Heart right ventricle (tissue), 16 donors: ENCODE measurements around the gene ATG9B. TPM values are rescaled to one million over a fixed set of nuclear protein-coding genes. Genes with fewer than 3 reads are reported as not detected.

ENCODE experiments used
- ATAC-seq, 8 donors: fragments of 200-7000 bp; cut with Tn5 transposase; one replicate each; pipeline ENCODE4 v1.9.1; 2020; ENCODE audit warnings: mild to moderate bottlenecking in 8 of 8, moderate library complexity in 8 of 8, moderate number of reproducible peaks in 1 of 8
- DNase-seq, 2 donors: peaks; one replicate each; pipeline ENCODE4 v3.0.0-alpha.2; 2020
- H3K27ac ChIP-seq, 10 donors: fragments of 200-600 bp; sonication (generic) in 2 of 10; one replicate each; pipeline versions ENCODE4 v1.5.0 to v1.8.0; 2020 to 2022; ENCODE audit warnings: mild to moderate bottlenecking in 3 of 10
- H3K27me3 ChIP-seq, 7 donors: fragments of 200-600 bp; one replicate each; pipeline ENCODE4 v1.8.0; 2021 to 2022; ENCODE audit warnings: mild to moderate bottlenecking in 2 of 7
- H3K36me3 ChIP-seq, 9 donors: fragments of 200-600 bp; sonication (generic) in 1 of 9; one replicate each; pipeline versions ENCODE4 v1.5.0 to v1.8.0; 2020 to 2022; ENCODE audit warnings: mild to moderate bottlenecking in 2 of 9
- H3K4me1 ChIP-seq, 9 donors: fragments of 200-600 bp; sonication (generic) in 1 of 9; one replicate each; pipeline versions ENCODE4 v1.5.0 to v1.8.0; 2020 to 2022; ENCODE audit warnings: mild to moderate bottlenecking in 4 of 9
- H3K4me3 ChIP-seq, 10 donors: fragments of 200-600 bp; sonication (generic) in 2 of 10; one replicate each; pipeline versions ENCODE4 v1.5.0 to v1.8.0; 2020 to 2022; ENCODE audit warnings: mild to moderate bottlenecking in 7 of 10, moderate library complexity in 2 of 10
- H3K9me3 ChIP-seq, 11 donors: fragments of 200-600 bp in 10 of 11; sonication (generic) in 2 of 11; one replicate each; pipeline versions ENCODE4 v1.5.0 to v1.8.0; 2013 to 2022; ENCODE audit warnings: mild to moderate bottlenecking in 2 of 11, control low read depth in 1 of 11, moderate library complexity in 1 of 11
- WGBS, 2 donors: extraction: QIAGEN DNeasy Blood & Tissue Kit; methylation state at CpG; one replicate each; pipeline ENCODE4 v1.1.7; 2013; ENCODE audit warnings: inconsistent platforms in 1 of 2; 5-methylcytosine and 5-hydroxymethylcytosine counted together
- intact Hi-C, 10 donors: fragments of 100-400 bp; cut with DNase I; formaldehyde crosslinking; loops; one replicate each; pipeline versions ENCODE4 v1.11.1 to v1.14.2; 2022
- polyA plus RNA-seq, 2 donors: library from polyadenylated mRNA; stranded (reverse); fragments of 200-250 nt; gene quantifications; one replicate each; pipeline ENCODE4 v1.2.3, GENCODE V29; 2013
- total RNA-seq, 10 donors: library from RNA; stranded (reverse); fragmentation: NEBNext Ultra II Directional in 3 of 10; extraction: Animal tissue kit (Norgen Biotek cat#: 25700) in 3 of 10; gene quantifications; one replicate each; pipeline versions ENCODE4 v1.2.1 to v1.2.4, GENCODE V29; 2021 to 2023
- TF ChIP-seq, protein P1 (sequence below), 9 donors: fragments of 200-600 bp; sonication (generic) in 2 of 9; IDR thresholded peaks; one replicate each; pipeline versions ENCODE4 v1.5.0 to v1.8.0; 2021 to 2022; ENCODE audit warnings: antibody characterized with exemption in 9 of 9, mild to moderate bottlenecking in 5 of 9, moderate library complexity in 1 of 9
- donor health status: Arrhythmogenic right ventricular cardiomyopathy.
- donor health status: ischemic (EF 13 %, LVEDD 7.1; RV severe dilation, severe dysfunction).
- donor health status: healthy with polysubstance abuse.
- donor health status: DM: no; HTN: yes; CAD: no.
- donor health status: DM: no; HTN: no; CAD: no.
- donor health status: ischemic (EF 25% LVEDD 6.9; RV normal size, moderate dysfunction).
- donor health status: ischemic (EF 25% LVEDD 5.7; RV mildly dilated, moderate dysfunction).
- donor health status: healthy.
- donor health status: DM: yes; HTN: yes; CAD: no.
- donor health status: Ischemic cardiomyopathy.
- donor health status: ischemic (EF 35%, LVEDD 5.7; RV mildly dilated, moderate dysfunction).
- donor health status: nonischemic (EF 11% LVEDD 7.7; RV severe dilation, severe dysfunction).
- donor health status: DM: yes; HTN: yes; CAD: no.
- donor health status: PGD.
- donor health status: ischemic (EF 29% LVEDD 5.4; RV normal size, mild dysfunction).
- donor health status: nonischemic (EF 23%, LVEDD 6.1; RV moderate dilation, normal function).

ATG9B gene
- total and polyA plus RNA-seq, 12 donors = 0.09 to 0.59 (median 0.39) TPM; not detected in 7

GRCh38 chr7:150997075-150997511 lies 27.2 kb downstream of the ATG9B start:
- H3K36me3 ChIP-seq = peaks cover 0 to 44% (median 0%) of the 10 kb centered on the region in 9 donors
- peak overlapping the region in 1 of 10 donors; percentile 10 for H3K4me3 ChIP-seq
- intact Hi-C loops = no loop called here
- peaks cover 0 to 44% (median 27%) of the 10 kb centered on the region in 9 donors for H3K4me1 ChIP-seq
- H3K27ac ChIP-seq = peak overlapping the region in 2 of 10 donors; percentile 28 to 47
- ATAC-seq (no peak), DNase-seq (no peak)
- no peaks in the 10 kb centered on the region for H3K27me3 ChIP-seq
- TF ChIP-seq, protein P1, sequence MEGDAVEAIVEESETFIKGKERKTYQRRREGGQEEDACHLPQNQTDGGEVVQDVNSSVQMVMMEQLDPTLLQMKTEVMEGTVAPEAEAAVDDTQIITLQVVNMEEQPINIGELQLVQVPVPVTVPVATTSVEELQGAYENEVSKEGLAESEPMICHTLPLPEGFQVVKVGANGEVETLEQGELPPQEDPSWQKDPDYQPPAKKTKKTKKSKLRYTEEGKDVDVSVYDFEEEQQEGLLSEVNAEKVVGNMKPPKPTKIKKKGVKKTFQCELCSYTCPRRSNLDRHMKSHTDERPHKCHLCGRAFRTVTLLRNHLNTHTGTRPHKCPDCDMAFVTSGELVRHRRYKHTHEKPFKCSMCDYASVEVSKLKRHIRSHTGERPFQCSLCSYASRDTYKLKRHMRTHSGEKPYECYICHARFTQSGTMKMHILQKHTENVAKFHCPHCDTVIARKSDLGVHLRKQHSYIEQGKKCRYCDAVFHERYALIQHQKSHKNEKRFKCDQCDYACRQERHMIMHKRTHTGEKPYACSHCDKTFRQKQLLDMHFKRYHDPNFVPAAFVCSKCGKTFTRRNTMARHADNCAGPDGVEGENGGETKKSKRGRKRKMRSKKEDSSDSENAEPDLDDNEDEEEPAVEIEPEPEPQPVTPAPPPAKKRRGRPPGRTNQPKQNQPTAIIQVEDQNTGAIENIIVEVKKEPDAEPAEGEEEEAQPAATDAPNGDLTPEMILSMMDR (IDR thresholded peaks at IDR 0.05) = no peak
- H3K9me3 ChIP-seq = no peaks in the 10 kb centered on the region
- 76 to 79% methylated on average over 6 to 8 of the region's 8 CpGs for WGBS, 2 donors

DNA sequence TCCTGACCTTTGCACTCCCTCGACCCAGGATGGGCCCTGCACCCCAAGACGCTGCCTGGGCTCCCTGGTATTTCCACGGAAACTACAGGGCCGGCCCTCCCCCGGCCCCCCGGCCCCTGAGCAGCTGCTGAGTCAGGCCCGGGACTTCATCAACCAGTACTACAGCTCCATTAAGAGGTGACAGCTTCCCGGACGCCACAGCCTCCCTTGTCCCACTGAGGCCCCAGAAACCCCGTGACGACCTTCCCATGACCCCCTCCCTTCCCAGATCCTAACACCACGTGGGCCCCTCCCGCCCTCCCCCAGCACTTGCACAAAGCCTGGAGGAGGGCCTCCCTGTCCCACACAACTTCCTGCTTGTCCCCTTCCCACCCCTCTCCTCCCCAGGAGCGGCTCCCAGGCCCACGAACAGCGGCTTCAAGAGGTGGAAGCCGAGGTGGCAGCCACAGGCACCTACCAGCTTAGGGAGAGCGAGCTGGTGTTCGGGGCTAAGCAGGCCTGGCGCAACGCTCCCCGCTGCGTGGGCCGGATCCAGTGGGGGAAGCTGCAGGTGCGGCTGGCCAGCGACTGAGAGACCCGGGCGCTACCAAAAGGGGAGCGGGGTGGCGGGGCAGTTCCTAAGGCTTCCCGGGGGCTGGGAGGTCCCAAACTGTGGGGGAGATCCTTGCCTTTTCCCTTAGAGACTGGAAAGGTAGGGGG lies 27.8 kb downstream of the ATG9B start:
- Histone ChIP-seq H3K9me3 (no peaks in the 10 kb centered on the region), H3K27ac (peak overlapping the region in 2 of 10 donors; percentile 28 to 47), H3K27me3 (no peaks in the 10 kb centered on the region), H3K36me3 (peaks cover 0 to 38% (median 0%) of the 10 kb centered on the region in 9 donors), H3K4me1 (peaks cover 0 to 48% (median 27%) of the 10 kb centered on the region in 9 donors), H3K4me3 (peak overlapping the region in 4 of 10 donors; percentile 2 to 12 (median 9))
- no peak for DNase-seq
- TF ChIP-seq, protein P1 (IDR thresholded peaks at IDR 0.05) = no peak
- intact Hi-C loops = no loop called here
- ATAC-seq = no peak
- whole genome bisulfite sequencing, 2 donors = 43 to 53% methylated on average over 31 of the region's 31 CpGs

GRCh38 chr7:150994838-150995510 lies 29.3 kb downstream of the ATG9B start:
- H3K36me3 ChIP-seq = peaks cover 0 to 22% (median 0%) of the 10 kb centered on the region in 9 donors
- TF ChIP-seq, protein P1 (IDR thresholded peaks at IDR 0.05) = no peak
- no peaks in the 10 kb centered on the region for H3K27me3 ChIP-seq
- peaks cover 0 to 56% (median 27%) of the 10 kb centered on the region in 9 donors for H3K4me1 ChIP-seq
- intact Hi-C loops = no loop called here
- H3K9me3 ChIP-seq = peaks cover 0 to 15% (median 0%) of the 10 kb centered on the region in 11 donors
- H3K4me3 ChIP-seq = peak overlapping the region; percentile 28 to 66 (median 57)
- H3K27ac ChIP-seq = peak overlapping the region in 9 of 10 donors; percentile 75 to 93 (median 87)
- 23 to 25% methylated on average over 19 of the region's 19 CpGs for WGBS, 2 donors
- DNase-seq (no peak), ATAC-seq (no peak)

GRCh38 chr7:150994141-150994837 lies 30.0 kb downstream of the ATG9B start:
- ATAC-seq (peak; percentile 74 to 88 (median 84)), DNase-seq (peak; percentile 72 to 82)
- TF ChIP-seq, protein P1 (IDR thresholded peaks at IDR 0.05) = no peak
- H3K4me1 ChIP-seq = peaks cover 2 to 63% (median 34%) of the 10 kb centered on the region in 9 donors
- H3K9me3 ChIP-seq = peaks cover 0 to 18% (median 0%) of the 10 kb centered on the region in 11 donors
- peak overlapping the region; percentile 48 to 93 (median 86) for H3K27ac ChIP-seq
- intact Hi-C loops = no loop called here
- 16 to 18% methylated on average over 15 of the region's 15 CpGs for WGBS, 2 donors
- H3K36me3 ChIP-seq = peaks cover 0 to 21% (median 0%) of the 10 kb centered on the region in 9 donors
- H3K4me3 ChIP-seq = peak overlapping the region; percentile 28 to 66 (median 57)
- no peaks in the 10 kb centered on the region for H3K27me3 ChIP-seq
